DND-41 (cell line): ENCODE measurements around the gene TAL1.

Source experiments
- ATAC-seq: fragments of 200-7000 bp; cut with Tn5 transposase; 3 replicates; pipeline ENCODE4 v1.9.1; 2021; ENCODE audit warnings: low read depth; ENCODE audit not compliant: insufficient read depth
- DNase-seq: peaks from one replicate; pipeline ENCODE4 v3.0.0-alpha.2; 2020
- H2AFZ ChIP-seq: 2 replicates; pipeline ENCODE4 v1.6.0; 2012; ENCODE audit warnings: low read depth, low read length
- H3K27ac ChIP-seq: 2 replicates; pipeline ENCODE4 v1.5.1; 2012; ENCODE audit warnings: low read length, inconsistent platforms
- H3K27me3 ChIP-seq: fragments of 200-600 bp; sonication (generic); 2 replicates; pipeline ENCODE4 v1.6.0; 2012; ENCODE audit warnings: low read length, mild to moderate bottlenecking, inconsistent platforms; ENCODE audit not compliant: insufficient read depth, poor library complexity
- H3K36me3 ChIP-seq: 2 replicates; pipeline ENCODE4 v1.5.1; 2012; ENCODE audit warnings: low read length, inconsistent platforms; ENCODE audit not compliant: insufficient read depth
- H3K4me1 ChIP-seq: 2 replicates; pipeline ENCODE4 v1.5.1; 2012; ENCODE audit warnings: mild to moderate bottlenecking, low read length; ENCODE audit not compliant: insufficient read depth
- H3K4me2 ChIP-seq: 2 replicates; pipeline ENCODE4 v1.6.0; 2012; ENCODE audit warnings: mild to moderate bottlenecking, moderate library complexity, low read length, inconsistent platforms; ENCODE audit not compliant: insufficient read depth
- H3K4me3 ChIP-seq, 2 experiments: fragments of 200-600 bp in 1 of 2; shearing (Covaris generic) in 1 of 2; 2 replicates each; pipeline ENCODE4 v1.5.1; 2012 to 2016; ENCODE audit warnings: inconsistent platforms in 2 of 2, low read length in 2 of 2, mild to moderate bottlenecking in 2 of 2, low read depth in 1 of 2, moderate library complexity in 1 of 2
- H3K79me2 ChIP-seq: 2 replicates; pipeline ENCODE4 v1.6.0; 2012; ENCODE audit warnings: low read length, inconsistent platforms; ENCODE audit not compliant: insufficient read depth
- H3K9ac ChIP-seq: 2 replicates; pipeline ENCODE4 v1.6.0; 2012; ENCODE audit warnings: low read depth, mild to moderate bottlenecking, inconsistent platforms, low read length, moderate library complexity
- H3K9me3 ChIP-seq: 2 replicates; pipeline ENCODE4 v1.5.1; 2012; ENCODE audit warnings: low read length, moderate library complexity, mild to moderate bottlenecking, inconsistent platforms; ENCODE audit not compliant: insufficient read depth, severe bottlenecking
- H4K20me1 ChIP-seq: 2 replicates; pipeline ENCODE4 v1.6.0; 2012; ENCODE audit warnings: low read length; ENCODE audit not compliant: insufficient read depth
- CTCF ChIP-seq: IDR thresholded peaks from 2 replicates; pipeline ENCODE4 v1.5.1; 2012; ENCODE audit warnings: borderline replicate concordance, low read length, moderate library complexity, mild to moderate bottlenecking; ENCODE audit not compliant: poor library complexity, severe bottlenecking; ENCODE audit errors: extremely low read depth
- EZH2 ChIP-seq: IDR thresholded peaks from 3 replicates; pipeline ENCODE4 v1.6.1; 2012; ENCODE audit warnings: borderline replicate concordance, low read depth, mild to moderate bottlenecking, moderate library complexity, low read length, inconsistent platforms; ENCODE audit not compliant: severe bottlenecking

The TAL1 gene

GRCh38 chr1:47188791-47189785 lies 42.9 kb downstream of the TAL1 start:
- H3K36me3 ChIP-seq, result no peaks in the 10 kb centered on the region
- H2AFZ ChIP-seq, result no peak overlapping the region
- no peak overlapping the region for H3K4me3 ChIP-seq
- no peaks in the 10 kb centered on the region for H3K4me1 ChIP-seq
- H3K9ac ChIP-seq, result no peak overlapping the region
- H3K4me2 ChIP-seq, result no peak overlapping the region
- H4K20me1 ChIP-seq, result 0 out of 2 replicates have a peak, but pooled peaks cover 2% of the 10 kb centered on the region
- peaks cover 8% of the 10 kb centered on the region for H3K27me3 ChIP-seq
- no peaks in the 10 kb centered on the region for H3K79me2 ChIP-seq
- DNase-seq (no peak), ATAC-seq (no peak)
- no peaks in the 10 kb centered on the region for H3K9me3 ChIP-seq
- no peak overlapping the region for H3K27ac ChIP-seq
- TF ChIP-seq EZH2 (no peak), CTCF (no peak)

- no peak overlapping the region for H2AFZ ChIP-seq
- DNase-seq, result no peak
- H3K4me3 ChIP-seq, result no peak overlapping the region
- no peaks in the 10 kb centered on the region for H3K36me3 ChIP-seq
- 0 out of 2 replicates have a peak, but pooled peaks cover 2% of the 10 kb centered on the region for H4K20me1 ChIP-seq
- no peaks in the 10 kb centered on the region for H3K79me2 ChIP-seq
- no peak overlapping the region for H3K9ac ChIP-seq
- no peak for TF ChIP-seq CTCF
- no peak for TF ChIP-seq EZH2
- no peaks in the 10 kb centered on the region for H3K4me1 ChIP-seq
- ATAC-seq, result no peak
- no peak overlapping the region for H3K27ac ChIP-seq
- no peaks in the 10 kb centered on the region for H3K9me3 ChIP-seq
- peaks cover 8% of the 10 kb centered on the region for H3K27me3 ChIP-seq
- H3K4me2 ChIP-seq, result no peak overlapping the region
Measured at GRCh38 chr1:47187926-47188250, 44.1 kb downstream of the TAL1 start.

GRCh38 chr1:47187231-47187925 lies 44.6 kb downstream of the TAL1 start:
- H3K27me3 ChIP-seq, result peaks cover 8% of the 10 kb centered on the region
- H3K4me1 ChIP-seq, result no peaks in the 10 kb centered on the region
- no peaks in the 10 kb centered on the region for H3K79me2 ChIP-seq
- TF ChIP-seq CTCF, result no peak
- TF ChIP-seq EZH2, result no peak
- H3K9ac ChIP-seq, result no peak overlapping the region
- DNase-seq (no peak), ATAC-seq (no peak)
- no peak overlapping the region for H3K4me2 ChIP-seq
- H3K36me3 ChIP-seq, result no peaks in the 10 kb centered on the region
- H4K20me1 ChIP-seq, result 0 out of 2 replicates have a peak, but pooled peaks cover 2% of the 10 kb centered on the region
- no peak overlapping the region for H3K27ac ChIP-seq
- no peak overlapping the region for H2AFZ ChIP-seq
- no peak overlapping the region for H3K4me3 ChIP-seq
- no peaks in the 10 kb centered on the region for H3K9me3 ChIP-seq
